Dendritic cell treated with granulocyte-macrophage colony-stimulating factor and Interleukin-4, amounts not matched to agents 40 ng/mL and 50 ng/mL, for 4 days (primary cell): ENCODE results near the gene HEXD.
"Not testable (repeated sequence)": the region's sequence is repeated elsewhere in the genome, so short reads cannot be mapped to it uniquely, and the experiment has no call there.

Experiments used
- H3K27ac Mint-ChIP-seq: one replicate; pipeline ENCODE4 v1.8.0; 2022; ENCODE audit warnings: mild to moderate bottlenecking, mixed read lengths
- H3K27me3 Mint-ChIP-seq: one replicate; pipeline ENCODE4 v1.8.0; 2022; ENCODE audit warnings: mild to moderate bottlenecking, mixed read lengths
- H3K36me3 Mint-ChIP-seq: one replicate; pipeline ENCODE4 v1.8.0; 2022; ENCODE audit warnings: low read depth, mixed read lengths
- H3K4me1 Mint-ChIP-seq: one replicate; pipeline ENCODE4 v1.8.0; 2022; ENCODE audit warnings: low read depth, mixed read lengths
- H3K4me3 Mint-ChIP-seq: one replicate; pipeline ENCODE4 v1.8.0; 2022; ENCODE audit warnings: mild to moderate bottlenecking, moderate library complexity, mixed read lengths
- H3K9me3 Mint-ChIP-seq: one replicate; pipeline ENCODE4 v1.8.0; 2022; ENCODE audit warnings: mixed read lengths
- intact Hi-C: fragments of 100-400 bp; cut with micrococcal nuclease; formaldehyde crosslinking; loops from one replicate; pipeline ENCODE4 v1.15.0; 2022

Gene HEXD

DNA sequence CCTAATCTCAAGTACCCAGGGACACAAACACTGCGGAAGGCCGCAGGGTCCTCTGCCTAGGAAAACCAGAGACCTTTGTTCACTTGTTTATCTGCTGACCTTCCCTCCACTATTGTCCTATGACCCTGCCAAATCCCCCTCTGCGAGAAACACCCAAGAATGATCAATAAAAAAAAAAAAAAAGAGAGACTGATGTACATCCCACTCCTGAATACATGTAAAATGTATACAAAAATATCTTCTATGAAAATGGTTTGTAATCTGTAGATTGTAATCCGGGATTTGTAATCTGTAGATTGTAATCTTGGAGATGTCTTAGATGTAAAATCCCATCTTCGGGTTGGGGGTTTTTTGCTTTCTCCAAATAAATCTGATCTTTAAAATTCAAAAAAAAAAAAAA is 40.9 kb upstream of the HEXD start:
- intact Hi-C loops, result not testable (repeated sequence)

DNA sequence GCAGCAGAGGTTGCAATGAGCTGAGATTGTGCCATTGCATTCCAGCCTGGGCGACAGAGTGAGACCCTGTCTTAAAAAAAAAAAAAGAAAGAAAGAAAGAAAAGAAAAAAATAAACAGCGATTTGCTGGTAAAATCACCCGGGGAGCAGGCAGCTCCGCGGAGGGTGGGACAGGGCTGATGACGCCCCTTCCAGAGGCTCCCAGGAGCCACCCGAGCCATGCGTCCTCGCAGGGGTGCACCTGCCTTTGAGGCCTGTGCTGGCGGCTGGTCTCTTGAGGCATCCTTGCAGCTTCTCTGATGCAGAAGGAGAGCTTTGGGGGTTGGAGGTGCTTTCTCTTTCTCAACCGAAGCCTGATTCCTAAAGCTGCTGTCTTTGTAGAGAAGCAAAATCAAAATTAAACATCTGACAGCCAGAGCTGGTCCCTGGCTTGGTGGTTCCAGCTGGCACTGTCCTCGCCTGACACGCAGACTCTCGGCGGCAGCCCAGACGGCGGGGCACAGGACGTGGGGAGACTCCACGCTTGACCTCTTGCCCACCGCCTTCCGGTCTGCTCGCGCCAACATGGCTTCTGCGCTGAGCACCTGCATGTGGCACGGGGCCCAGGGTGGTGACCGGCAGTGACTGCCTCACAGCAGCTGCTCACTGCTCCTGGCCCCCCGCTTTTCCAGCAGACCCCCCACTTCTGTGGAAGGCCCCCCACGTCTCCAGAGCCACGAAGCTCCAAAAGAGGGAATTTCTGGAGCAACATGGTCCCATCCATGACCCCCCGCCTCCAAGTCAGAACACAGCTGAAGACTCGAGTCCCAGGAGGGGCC is 40.0 kb upstream of the HEXD start:
- H3K4me3 Mint-ChIP-seq, result no peak overlapping the region
- peaks cover 88% of the 10 kb centered on the region for H3K27me3 Mint-ChIP-seq
- H3K9me3 Mint-ChIP-seq, result no peaks in the 10 kb centered on the region
- no peak overlapping the region for H3K27ac Mint-ChIP-seq
- intact Hi-C loops, result no loop called here
- no peaks in the 10 kb centered on the region for H3K36me3 Mint-ChIP-seq
- peaks cover 17% of the 10 kb centered on the region for H3K4me1 Mint-ChIP-seq

More for the DNA sequence above, 40.9 kb upstream of the HEXD start:
- not testable (repeated sequence) for H3K4me3 Mint-ChIP-seq, H3K27ac Mint-ChIP-seq, H3K36me3 Mint-ChIP-seq, H3K9me3 Mint-ChIP-seq
- Mint-ChIP-seq H3K27me3 (peaks cover 89% of the 10 kb centered on the region), H3K4me1 (peaks cover 25% of the 10 kb centered on the region)

DNA sequence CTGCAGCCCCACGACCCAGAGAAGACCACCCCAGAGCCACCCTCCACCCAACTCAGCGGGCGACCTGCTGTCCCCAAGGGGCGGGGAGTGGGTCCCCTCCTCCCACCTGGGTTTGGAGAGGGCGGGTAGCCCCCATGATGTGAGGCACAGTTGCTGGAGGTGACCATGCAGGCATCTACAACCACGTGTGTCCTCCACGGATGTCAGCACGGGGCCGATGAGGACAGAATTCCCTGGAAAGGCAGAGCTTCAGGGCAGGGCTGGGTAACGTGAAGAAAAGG is 39.5 kb upstream of the HEXD start:
- intact Hi-C loops, result no loop called here
- H3K27me3 Mint-ChIP-seq, result peaks cover 86% of the 10 kb centered on the region
- H3K36me3 Mint-ChIP-seq, result no peaks in the 10 kb centered on the region
- H3K9me3 Mint-ChIP-seq, result no peaks in the 10 kb centered on the region
- H3K4me1 Mint-ChIP-seq, result peaks cover 12% of the 10 kb centered on the region
- no peak overlapping the region for H3K4me3 Mint-ChIP-seq
- H3K27ac Mint-ChIP-seq, result no peak overlapping the region

DNA sequence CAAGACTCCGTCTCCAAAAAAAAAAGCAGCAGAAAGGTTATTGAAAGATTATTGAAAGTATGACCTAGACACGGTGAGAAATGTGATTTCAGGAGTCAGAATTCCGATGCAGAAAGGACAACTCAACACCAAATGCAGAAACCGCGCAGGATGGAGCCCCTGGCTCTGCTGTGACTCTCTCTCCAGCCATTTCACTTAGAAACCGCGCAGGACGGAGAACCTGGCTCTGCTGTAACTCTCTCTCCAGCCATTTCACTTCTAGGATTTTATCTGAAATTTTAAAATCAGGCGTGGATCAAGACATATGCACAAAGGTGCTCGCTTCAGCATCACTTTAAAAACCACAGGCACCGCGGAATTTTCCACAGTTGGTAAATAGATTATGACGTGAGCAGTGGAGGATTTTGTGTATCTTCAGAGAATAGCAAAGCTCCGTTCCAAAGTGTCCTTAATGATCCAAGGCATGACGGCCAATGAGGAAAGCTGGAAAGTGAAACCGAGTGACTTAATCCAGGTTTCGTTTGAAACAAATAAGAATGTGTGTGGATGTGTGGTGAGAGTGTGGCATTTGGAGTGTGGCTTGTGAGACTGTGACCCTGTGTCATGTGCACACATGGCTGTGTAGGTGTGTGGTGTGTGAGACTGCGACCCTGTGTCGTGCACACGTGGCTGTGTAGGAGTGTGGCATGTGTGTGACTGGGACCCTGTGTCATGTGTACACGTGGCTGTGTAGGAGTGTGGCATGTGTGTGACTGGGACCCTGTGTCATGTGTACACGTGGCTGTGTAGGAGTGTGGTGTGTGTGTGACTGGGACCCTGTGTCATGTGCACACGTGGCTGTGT is 37.1 kb upstream of the HEXD start:
- intact Hi-C loops, result no loop called here
- Mint-ChIP-seq H3K4me3 (no peak overlapping the region), H3K36me3 (no peaks in the 10 kb centered on the region)

DNA sequence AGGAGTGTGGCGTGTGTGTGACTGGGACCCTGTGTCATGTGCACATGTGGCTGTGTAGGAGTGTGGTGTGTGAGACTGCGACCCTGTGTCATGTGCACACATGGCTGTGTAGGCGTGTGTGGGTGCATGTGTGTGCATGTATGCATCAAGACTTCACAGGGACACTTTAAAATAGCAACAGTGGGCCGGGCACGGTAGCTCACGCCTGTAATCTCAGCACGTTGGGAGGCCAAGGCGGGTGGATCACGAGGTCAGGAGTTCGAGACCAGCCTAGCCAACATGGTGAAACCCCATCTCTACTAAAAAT is 36.5 kb upstream of the HEXD start:
- intact Hi-C loops, H3K9me3 Mint-ChIP-seq, H3K4me3 Mint-ChIP-seq, H3K27ac Mint-ChIP-seq, H3K36me3 Mint-ChIP-seq: not testable (repeated sequence)
- peaks cover 86% of the 10 kb centered on the region for H3K27me3 Mint-ChIP-seq
- H3K4me1 Mint-ChIP-seq, result peaks cover 12% of the 10 kb centered on the region

More for the DNA sequence above, 37.1 kb upstream of the HEXD start:
- peaks cover 12% of the 10 kb centered on the region for H3K4me1 Mint-ChIP-seq
- H3K27ac Mint-ChIP-seq, result no peak overlapping the region
- no peaks in the 10 kb centered on the region for H3K9me3 Mint-ChIP-seq
- H3K27me3 Mint-ChIP-seq, result peaks cover 86% of the 10 kb centered on the region

DNA sequence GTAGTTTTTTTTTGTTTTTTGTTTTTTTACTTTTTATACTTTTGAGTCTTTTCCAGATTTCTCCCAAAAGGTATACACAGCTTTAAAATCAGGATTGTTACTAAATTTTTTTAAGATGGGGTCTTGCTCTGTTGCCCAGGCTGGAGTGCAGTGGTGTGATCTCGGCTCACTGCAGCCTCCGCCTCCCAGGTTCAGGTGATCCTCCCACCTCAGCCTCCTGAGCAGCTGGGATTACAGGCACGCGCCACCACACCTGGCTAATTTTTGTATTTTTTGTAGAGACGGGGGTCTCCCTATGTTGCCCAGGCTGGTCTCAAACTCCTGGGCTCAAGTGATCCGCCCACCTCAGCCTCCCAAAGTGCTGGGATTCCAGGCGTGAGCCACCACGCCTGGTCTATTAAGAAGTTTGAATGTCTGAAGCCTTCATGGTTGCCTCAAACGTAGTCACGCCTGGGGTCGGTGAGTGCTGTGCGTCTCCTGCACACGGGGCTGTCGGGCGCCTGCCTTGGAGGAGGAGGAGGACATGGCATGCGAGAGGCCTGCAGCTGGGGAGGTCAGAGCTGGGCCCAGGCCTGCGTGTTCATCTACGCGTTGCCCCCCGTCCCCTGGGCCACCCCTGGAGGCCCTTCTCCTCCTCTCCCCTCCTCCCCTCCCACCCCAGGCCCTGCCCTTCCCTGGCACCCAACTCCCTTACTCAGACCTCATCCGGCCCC is 35.8 kb upstream of the HEXD start:
- H3K36me3 Mint-ChIP-seq, result not testable (repeated sequence)
- H3K4me1 Mint-ChIP-seq, result peaks cover 17% of the 10 kb centered on the region

DNA sequence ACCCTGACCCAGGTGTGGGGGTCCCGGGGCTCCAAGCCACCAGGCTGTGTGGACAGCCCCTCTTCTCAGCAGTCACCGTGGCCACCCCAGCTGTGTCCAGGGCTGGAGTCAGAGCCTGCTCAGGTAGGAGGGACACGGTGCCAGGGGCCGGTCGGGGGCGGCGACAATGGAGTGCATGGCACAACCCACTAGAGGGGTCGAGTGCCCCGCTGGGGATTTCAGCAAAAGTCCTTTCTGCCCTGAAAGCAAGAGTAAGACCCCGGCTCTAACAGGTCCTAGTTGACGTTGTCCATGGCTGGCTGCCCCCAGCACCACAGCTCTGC is 35.3 kb upstream of the HEXD start:
- peaks cover 89% of the 10 kb centered on the region for H3K27me3 Mint-ChIP-seq
- H3K36me3 Mint-ChIP-seq, result no peaks in the 10 kb centered on the region
- intact Hi-C loops, result no loop called here
- peaks cover 23% of the 10 kb centered on the region for H3K4me1 Mint-ChIP-seq
- no peak overlapping the region for H3K27ac Mint-ChIP-seq
- no peaks in the 10 kb centered on the region for H3K9me3 Mint-ChIP-seq
- H3K4me3 Mint-ChIP-seq, result no peak overlapping the region

More for the DNA sequence above, 35.8 kb upstream of the HEXD start:
- H3K9me3 Mint-ChIP-seq, H3K27ac Mint-ChIP-seq, H3K4me3 Mint-ChIP-seq, intact Hi-C loops: not testable (repeated sequence)
- peaks cover 88% of the 10 kb centered on the region for H3K27me3 Mint-ChIP-seq

DNA sequence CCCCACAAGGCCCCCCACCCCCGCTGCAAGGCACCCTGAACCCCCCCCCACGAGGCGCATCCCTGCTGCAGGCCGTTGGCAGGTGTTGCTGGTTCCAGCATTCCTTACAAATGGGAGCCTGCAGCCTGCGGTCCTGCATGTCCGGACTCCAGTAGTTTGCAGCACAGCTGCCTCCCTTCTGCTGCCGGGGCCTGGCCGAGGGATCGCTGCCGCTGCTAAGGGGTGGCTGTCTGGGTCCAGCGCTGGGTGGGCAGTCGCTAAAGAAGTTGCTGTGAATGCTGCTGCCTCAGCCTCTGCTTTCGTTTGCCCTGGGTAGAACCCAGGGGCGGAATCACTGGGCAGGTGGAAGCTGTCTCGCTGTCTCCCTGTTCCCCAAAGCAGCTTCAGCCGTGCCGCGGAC is 34.7 kb upstream of the HEXD start:
- intact Hi-C loops, result no loop called here
- no peaks in the 10 kb centered on the region for H3K9me3 Mint-ChIP-seq
- no peaks in the 10 kb centered on the region for H3K36me3 Mint-ChIP-seq
- H3K4me1 Mint-ChIP-seq, result peaks cover 27% of the 10 kb centered on the region
- H3K27me3 Mint-ChIP-seq, result peaks cover 89% of the 10 kb centered on the region
- H3K4me3 Mint-ChIP-seq, result no peak overlapping the region
- no peak overlapping the region for H3K27ac Mint-ChIP-seq

DNA sequence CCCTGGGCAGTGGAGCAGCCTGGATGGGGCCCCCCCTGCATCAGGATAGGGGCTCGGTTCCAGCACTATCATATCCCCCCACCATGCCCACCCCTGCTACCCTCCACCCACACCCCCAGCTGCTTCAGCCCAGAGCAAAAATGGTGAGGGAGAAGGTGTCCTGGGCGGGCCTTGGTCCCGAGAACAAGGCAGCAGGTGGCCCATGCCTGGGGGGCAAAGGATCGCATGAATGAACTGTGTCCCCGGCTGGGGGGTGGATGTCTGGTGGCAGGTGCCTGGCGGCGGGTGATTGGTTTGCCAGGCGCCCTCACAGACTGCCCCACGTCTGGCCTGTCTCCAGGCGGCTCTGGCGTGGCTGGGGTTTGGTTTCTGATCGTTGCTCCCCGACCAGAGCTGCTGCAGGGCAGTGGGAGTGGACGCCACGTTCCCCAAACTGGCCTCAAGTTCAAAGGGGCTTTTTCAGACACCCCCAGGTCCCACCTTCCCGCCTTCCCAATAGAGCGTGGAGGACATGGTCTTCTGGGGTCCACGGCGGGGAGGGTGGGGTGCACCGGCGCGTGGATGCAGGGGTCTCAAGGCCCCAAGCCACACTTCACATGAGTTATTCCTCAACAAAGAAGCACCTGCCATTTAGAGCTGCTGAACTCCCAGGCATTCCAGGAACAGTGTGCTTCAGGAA is 34.0 kb upstream of the HEXD start:
- Mint-ChIP-seq H3K4me1 (peaks cover 27% of the 10 kb centered on the region), H3K27ac (no peak overlapping the region), H3K9me3 (no peaks in the 10 kb centered on the region), H3K36me3 (no peaks in the 10 kb centered on the region), H3K27me3 (peaks cover 84% of the 10 kb centered on the region), H3K4me3 (no peak overlapping the region)
- intact Hi-C loops, result no loop called here

DNA sequence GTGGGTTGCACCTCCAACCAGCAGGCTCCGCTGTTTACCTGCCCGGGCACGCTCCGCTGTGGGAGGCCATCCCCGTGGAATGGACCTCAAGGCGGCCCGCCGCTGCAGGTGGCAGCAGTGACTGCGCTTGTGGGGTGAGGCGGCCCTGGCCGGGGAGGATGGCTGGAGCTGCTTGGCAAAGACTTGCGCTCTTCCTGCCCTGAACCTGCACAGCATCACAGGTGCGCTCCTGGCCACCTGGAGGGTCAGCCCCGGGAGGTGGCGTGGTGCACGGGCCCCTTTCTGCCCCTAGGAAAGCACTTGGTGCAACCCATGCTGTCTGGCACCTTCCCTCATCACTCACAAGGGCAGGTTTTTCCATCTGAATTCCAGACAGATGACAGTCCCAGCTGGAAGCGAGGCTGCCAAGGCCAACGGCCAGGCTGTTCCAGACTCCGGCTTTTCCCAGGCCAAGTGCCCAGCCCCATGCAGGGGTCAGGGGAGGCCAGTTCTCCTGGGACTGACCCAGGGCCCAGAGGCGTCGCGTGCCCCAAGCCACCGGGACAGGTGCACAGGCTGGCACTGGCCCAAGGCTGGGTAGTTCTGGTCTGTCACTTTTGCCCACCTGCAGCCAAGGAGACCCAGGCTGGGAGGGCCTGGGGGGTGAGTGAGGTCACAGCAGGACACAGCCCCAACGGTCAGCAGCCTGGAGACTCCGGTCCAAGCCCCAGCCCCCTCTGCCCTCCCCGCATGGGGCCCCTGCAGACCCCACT is 33.2 kb upstream of the HEXD start:
- Mint-ChIP-seq H3K27ac (no peak overlapping the region), H3K9me3 (no peaks in the 10 kb centered on the region), H3K4me1 (peaks cover 24% of the 10 kb centered on the region), H3K4me3 (no peak overlapping the region), H3K36me3 (no peaks in the 10 kb centered on the region), H3K27me3 (peaks cover 80% of the 10 kb centered on the region)
- intact Hi-C loops, result no loop called here

DNA sequence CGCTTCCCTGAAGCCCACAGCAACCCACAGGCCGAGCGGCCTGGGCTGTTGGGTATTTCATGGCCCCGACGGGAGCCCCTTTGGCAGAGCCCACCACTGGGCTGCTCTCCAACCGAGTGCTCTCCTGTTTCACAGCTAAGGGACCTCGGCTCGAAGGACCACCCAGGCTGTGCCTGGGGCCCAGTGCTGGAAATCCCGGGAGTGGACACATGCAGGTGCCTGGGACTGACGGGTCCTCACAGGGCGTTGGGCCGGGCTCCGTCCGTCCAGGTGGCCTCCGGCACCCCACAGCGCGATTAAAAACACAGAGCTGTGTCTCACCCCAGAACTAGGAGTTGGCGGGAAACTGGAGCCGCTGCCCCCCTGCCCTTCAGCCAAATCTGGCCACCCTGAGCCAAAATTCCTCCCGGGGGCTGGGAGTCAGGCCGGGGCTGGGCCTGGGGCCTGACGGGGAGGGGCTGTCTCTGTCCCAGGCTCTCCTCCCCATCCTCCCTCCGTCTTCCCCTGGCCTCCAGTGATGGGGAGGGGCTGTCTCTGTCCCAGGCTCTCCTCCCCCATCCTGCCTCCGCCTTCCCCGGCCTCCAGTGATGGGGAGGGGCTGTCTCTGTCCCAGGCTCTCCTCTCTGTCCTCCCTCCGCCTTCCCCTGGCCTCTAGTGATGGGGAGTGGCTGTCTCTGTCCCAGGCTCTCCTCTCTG is 32.4 kb upstream of the HEXD start:
- intact Hi-C loops, result no loop called here
- peaks cover 72% of the 10 kb centered on the region for H3K27me3 Mint-ChIP-seq
- H3K9me3 Mint-ChIP-seq, result no peaks in the 10 kb centered on the region
- peaks cover 21% of the 10 kb centered on the region for H3K4me1 Mint-ChIP-seq
- no peak overlapping the region for H3K4me3 Mint-ChIP-seq
- no peak overlapping the region for H3K27ac Mint-ChIP-seq
- no peaks in the 10 kb centered on the region for H3K36me3 Mint-ChIP-seq

DNA sequence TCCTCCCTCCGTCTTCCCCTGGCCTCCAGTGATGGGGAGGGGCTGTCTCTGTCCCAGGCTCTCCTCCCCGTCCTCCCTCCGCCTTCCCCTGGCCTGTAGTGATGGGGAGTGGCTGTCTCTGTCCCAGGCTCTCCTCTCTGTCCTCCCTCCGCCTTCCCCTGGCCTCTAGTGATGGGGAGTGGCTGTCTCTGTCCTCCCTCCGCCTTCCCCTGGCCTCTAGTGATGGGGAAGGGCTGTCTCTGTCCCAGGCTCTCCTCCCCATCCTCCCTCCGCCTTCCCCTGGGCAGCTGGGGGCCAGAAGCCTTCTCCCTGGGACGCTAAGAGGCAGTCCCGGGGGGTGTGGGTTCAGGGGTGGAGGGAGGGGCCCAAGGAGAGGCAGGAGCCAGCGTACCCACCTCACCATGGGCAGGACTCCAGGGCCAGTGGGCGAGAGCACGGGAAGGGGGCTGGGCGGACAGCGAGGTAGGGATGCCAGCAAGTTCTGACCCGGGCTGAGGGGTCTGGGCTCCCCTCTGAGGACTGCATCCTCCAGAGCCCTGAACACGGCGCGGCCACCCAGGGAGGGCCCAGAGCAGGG is 31.8 kb upstream of the HEXD start:
- peaks cover 2% of the 10 kb centered on the region for H3K36me3 Mint-ChIP-seq
- no peaks in the 10 kb centered on the region for H3K9me3 Mint-ChIP-seq
- no peak overlapping the region for H3K4me3 Mint-ChIP-seq
- peaks cover 66% of the 10 kb centered on the region for H3K27me3 Mint-ChIP-seq
- no peak overlapping the region for H3K27ac Mint-ChIP-seq
- intact Hi-C loops, result no loop called here
- H3K4me1 Mint-ChIP-seq, result peaks cover 16% of the 10 kb centered on the region
